Medulla oblongata (tissue), 1 donor: ENCODE data around the gene ALDH1A3.
"Not testable (repeated sequence)": the region's sequence is repeated elsewhere in the genome, so short reads cannot be mapped to it uniquely, and the experiment has no call there.

Source experiments
- DNase-seq: peaks from one replicate; pipeline ENCODE4 v3.0.0-alpha.2; 2015; ENCODE audit errors: extremely low spot score

Gene ALDH1A3

DNA sequence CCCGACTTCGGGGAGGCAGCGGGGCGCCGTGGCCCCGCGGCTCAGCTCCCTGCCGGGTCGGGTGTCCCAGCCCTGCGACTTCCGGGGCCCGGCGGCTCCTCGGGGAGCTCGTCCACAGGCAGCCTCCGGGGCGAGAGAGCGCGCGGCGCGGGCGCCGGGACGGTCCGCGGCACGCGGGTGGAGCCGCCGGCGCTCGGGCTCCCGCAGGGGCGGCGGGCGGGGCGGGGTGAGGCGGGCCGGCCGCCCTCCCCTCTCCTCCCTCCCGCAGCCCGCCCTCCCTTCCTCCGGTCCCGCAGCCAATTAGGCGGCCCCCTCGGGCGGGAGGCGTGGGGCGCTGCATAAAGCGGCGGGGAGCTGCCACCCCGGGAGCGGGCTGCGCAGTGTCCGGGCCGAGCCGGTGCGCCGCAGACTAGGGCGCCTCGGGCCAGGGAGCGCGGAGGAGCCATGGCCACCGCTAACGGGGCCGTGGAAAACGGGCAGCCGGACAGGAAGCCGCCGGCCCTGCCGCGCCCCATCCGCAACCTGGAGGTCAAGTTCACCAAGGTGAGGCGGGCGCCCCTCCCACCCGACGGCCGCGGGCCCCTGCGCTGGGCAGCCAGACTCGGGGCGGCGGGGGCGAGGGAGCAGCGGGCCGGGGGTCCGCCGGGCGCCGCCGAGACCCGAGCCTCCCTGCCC is at the start of gene ALDH1A3:
Gene ALDH1A3 (plus strand): TSS at position 368 of the 675 bp plus-strand sequence. CDS start 77 bp downstream, at position 445.
- DNase-seq = no peak

DNA sequence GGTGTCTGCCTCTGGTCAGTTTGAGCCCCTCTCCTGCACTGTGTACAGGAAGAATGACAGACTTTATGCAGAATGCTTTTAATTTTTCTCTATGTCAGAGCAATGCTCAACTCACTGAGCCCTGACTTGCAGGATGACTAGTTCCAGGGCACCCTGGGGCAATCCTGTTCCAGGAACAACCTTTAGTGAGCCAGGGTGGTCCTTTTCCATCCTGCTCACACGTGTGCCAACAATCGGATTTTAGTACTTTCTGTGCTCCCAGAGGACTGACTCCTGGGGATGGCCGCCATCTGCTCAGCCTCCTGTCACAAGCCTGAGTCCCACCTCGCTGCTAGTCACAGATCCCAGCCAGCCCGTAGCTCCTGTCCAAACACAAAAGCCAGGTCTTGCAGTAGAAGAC is 48.2 kb upstream of the ALDH1A3 start:
- DNase-seq = no peak

DNA sequence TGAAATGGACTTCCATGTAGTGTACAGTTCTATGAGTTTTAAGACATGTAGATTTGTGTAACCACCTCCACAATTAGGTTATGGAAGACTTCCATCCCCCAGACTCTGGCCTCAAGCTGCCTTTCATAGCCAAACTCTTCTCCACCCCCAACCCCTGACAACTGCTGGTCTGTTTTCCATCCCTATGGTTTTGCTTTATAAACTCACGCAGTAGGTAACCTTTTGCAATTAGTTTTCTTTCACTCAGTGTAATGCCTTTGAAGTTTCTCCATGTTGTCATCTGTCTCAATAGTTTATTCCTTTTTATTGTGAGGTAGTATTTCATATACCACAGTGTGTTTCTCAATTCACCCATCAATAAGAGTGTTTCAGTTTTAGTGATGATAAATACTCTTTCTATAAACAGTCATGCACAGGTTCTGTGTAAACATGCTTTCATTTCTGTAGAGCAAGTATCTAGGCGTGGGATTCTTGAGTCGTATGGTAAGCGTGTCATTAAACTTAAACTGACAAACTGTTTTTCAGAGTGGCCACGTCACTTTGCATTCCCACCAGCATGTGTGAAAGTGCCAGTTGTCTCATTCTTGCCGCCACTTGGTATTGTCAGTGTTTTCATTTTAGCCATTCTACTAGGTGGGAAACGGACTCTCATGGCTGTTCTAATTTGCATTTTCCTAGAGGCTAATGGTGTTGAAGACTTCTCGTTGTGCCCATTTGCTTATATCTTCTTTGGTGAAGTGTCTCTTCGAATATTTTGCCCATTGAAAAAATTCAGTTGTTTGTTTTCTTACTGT is 47.3 kb upstream of the ALDH1A3 start:
- no peak for DNase-seq

DNA sequence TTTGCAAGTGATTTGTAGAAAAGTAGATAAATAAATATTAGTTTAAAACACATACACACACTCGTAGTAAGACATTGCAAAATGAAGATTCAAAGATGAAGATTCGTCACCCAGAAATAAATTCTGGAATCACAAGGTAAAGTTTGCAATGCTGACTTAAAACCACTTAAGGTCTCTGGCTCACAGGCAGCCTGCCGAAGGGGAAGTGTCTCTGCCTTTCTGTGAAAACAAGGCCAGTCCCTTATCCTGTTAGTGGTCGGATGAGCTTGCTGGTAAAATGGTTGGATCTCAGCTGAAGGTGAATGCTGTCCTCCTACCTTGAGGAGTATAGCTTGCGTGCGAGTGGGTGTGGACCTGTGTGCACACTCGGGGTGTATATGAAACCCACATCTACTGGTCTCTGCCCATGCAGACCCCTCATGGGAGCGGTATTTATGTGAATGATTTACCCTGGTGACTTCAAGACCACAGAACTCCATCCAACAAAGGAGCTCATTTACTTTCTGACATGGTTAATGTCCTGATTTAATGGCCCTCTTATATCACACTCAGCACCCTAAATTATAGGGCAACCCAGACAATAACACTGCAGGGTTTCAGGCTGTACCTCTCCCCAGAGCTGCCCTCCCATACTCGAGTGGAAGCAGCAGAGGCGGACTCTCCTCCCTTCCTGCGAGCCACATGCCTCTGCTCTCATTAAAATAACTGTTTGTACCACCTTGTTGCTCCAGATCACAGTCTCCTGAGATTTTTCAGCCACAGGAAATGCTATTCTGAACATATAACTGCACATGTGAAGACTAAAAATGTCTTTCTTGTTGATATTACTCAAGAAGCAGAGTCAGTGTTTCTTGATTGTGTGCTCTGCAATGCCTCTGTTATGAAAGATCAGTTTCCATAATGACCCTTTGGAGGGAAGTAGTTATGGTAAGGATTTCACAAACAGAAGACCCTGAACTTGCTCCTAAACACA is 45.9 kb upstream of the ALDH1A3 start:
- DNase-seq = peak; percentile 56

DNA sequence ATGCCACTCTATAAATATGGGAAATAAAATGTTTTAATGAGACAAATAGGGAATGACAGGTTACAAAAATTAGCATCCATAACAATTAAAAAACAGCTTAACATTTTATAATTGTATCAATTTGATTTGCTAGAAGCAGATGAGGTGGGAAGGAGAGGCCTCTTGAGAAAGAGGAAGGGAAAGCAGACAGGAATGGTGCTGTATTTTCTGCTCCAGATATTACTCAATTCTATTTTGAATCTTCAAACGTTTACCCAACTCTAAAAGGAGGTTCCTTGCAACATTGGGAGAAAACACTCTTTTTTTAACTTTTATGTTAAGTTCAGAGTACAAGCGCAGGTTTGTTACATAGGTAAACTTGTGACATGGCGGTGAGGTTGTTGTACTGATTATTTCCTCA is 44.9 kb upstream of the ALDH1A3 start:
- peak; percentile 49 for DNase-seq

DNA sequence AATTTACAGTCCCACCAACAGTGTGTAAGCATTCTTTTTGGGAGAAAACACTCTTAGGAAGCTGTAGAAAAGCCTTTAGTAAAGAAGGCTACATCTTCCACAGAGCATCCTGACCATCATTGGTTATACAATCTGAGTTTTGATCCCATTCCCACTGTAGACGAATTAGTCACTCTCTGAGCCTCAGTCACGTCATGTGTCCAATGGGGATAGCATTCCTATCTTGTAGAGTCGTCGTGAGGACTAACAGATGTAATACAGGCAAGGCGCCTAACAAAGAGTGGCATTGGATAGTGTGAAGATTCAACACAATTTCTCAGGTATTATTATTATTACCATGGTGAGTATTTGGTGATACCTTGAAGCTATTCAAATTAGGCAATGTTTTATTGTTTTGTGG is 44.0 kb upstream of the ALDH1A3 start:
- no peak for DNase-seq

DNA sequence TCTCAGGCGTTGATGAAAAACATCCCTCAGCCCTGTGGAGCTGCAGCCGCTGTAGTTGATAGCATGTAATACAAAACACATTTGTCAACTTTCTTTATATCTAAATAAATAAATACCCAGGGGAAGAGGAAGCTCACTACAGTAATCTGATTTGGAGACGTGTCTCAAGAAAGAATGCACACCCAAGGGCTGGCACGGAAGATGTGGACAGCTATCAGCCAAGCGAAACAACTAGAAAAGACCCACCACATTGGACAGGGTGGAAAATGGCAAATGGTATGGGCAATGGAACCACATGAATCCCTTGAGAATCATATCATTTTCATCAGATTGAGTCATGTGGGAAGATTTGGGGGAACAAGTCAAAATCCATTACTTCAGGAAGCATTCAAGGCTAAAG is 43.1 kb upstream of the ALDH1A3 start:
- no peak for DNase-seq

DNA sequence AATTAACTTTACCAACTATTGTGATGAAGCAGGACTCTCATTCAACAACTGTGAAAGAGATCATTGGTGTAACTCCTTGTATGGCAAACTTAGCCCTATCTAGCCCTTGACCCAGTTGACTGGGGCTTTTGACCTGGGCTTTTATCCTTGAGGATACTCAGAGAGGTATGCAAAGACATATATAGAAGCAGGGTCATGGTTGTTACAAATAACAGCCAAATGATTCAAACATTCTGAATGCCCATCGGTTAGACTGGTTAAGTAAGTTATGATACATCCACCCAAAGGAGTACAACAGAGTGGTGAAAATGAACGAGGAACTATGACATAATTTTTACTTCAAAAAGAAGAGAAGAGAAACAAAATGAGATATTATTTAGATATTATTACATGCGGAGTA is 38.2 kb upstream of the ALDH1A3 start:
- DNase-seq = no peak

DNA sequence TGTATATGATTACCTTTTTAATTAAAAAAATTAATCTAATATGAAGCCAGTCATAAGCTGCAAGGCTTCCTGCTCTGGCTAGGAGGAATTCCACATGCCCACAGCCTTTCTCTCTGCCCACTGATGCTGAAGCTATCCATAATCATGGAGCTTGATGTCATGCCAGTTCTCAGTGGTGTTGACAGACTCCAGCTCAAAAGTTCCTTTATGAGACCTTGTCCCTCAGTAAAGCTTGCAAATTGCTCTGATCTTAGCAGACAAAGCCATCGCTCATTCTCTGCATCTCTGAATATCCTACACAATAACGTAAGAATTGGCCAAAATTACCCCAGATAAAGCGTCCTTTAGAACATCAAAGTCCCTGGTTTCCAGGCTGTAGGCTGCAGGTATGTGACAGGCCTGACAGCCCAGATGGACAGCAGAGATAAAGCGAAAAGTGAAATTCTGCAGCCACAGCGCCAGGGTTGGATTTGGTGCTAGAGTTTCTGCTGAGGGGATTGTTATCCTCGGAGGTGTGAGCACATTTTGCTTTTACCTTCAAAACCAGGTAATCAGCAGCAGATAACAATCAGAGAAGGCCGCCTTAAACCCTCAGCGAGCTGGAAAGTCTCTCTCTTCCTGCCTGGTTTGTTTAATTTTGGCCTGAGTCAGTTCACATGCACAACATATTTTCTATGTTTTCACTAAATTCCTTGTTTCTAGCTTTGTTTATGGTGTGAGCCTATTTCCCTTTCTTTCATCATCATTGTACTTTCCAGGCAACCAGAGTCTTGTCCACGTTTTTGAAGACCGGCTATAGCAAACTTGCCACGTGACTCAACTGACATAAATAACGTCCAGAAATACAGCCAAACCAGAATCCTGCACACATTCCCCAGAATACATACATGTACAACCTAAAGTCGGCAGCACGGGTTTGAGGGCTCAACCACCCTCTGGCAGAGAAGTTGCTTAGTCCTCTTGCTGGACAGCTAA is 36.6 kb upstream of the ALDH1A3 start:
- DNase-seq = no peak

DNA sequence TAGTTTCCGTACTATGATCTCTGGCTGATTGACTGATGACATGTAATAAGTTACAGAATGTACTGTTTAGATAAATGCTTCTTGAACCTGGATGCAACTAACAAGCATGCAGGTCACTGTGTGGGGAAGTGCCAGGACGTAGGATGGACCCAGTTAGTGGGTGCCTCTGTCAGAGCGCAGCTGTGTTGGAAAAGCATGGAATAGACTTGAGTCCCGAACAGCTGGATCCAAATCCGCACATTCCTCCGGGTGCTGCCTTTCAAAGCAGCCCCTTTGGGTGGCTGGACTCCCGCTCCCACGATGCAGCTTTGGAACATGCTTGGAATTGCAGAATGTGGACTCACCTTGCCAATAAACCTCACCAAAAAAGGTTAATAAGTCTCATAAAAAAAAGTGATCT is 35.5 kb upstream of the ALDH1A3 start:
- no peak for DNase-seq

DNA sequence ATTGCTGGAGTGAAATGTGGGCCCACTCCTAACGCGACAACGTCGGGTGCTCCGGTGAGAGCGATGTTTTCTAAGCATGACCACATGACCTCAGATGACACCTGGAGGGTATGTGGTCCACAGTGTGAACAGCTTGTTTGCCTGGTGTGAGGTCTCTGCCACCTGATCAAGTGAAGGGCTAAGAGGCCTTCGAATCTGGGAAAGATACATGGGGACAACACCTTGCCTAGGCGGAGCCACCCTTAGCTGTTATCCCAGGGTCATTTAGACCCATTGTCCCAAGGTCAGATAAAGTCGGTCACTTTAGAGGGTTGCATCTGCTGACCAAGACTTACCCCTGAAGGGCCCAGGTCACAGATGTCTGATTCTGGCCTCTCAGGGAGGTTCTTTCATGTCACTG is 34.9 kb upstream of the ALDH1A3 start:
- no peak for DNase-seq

DNA sequence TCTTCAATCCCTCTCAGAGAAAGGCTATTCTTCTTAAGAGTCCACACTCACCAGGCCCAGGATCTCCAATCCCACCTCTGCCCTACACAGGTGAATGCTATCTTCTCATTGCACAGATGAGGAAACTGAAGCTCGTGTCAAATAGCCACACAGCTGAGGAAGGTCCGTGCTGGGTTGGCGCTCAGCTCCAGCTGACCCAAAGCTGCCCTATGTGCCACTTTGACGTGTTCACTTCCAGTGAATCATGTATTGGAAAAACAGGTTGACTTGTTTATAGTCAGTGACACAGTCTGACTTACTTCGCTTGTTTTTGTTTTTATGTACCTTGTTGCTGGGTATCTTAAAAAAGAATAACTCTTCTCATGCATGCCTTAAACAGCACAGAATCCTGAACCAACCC is 32.4 kb upstream of the ALDH1A3 start:
- no peak for DNase-seq

DNA sequence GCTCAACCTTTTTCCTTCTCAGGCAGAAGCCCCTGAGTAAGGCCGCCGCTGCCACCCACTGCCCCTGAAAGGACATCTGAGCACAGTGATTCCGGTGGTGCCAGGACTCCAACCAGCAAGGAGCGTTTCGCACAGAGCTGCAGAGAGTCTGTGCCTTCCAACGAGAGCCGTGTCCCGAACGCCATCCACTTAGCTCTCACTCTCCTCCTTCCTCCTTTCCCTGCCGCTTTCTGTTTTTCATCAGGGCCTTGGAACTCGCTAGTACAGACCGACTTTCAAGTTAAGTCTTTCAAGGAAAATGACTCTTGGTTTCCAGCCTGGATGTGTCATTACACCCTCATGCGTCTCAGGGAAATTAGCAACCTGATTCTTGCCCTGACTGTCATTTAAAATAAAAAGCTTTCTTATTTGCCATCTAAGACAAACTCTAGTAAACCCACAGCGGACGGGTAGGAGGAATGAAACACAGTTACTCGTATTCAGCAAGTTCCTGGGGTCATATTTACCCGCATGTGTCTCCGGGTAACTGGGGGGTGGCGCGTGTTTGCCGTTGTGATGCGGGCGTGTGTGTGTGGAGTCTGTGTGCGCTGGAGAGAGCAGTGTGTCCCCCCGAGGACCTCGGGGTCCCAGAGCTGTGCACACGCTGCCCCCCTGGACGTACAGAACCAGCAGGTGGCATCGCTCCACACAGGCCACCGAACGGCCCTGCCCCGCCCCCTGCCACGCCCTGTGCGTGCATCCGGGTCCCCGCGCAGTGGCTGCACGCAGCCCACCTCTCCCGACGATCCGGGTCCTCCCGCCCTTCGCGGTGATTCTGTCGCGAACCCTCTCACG is 30.4 kb upstream of the ALDH1A3 start:
- DNase-seq = peak; percentile 63

DNA sequence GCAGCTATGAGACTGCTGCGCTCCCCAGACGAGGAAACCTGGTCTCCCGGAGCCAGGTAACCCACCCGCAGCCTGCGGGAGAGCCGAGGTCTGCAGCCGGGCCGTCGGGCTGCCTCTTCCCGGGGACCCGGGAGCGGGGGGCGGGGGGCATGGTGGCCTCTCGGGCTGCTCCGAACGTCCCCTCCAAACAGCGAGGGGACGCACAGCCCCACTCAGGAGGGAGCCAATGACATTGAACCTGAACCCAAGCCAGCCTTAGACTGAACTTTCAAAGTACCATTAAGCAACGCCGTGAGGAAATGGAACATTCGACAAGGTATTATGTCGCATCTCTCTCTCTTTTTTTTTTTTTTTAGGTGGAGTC is 29.8 kb upstream of the ALDH1A3 start:
- DNase-seq = no peak

DNA sequence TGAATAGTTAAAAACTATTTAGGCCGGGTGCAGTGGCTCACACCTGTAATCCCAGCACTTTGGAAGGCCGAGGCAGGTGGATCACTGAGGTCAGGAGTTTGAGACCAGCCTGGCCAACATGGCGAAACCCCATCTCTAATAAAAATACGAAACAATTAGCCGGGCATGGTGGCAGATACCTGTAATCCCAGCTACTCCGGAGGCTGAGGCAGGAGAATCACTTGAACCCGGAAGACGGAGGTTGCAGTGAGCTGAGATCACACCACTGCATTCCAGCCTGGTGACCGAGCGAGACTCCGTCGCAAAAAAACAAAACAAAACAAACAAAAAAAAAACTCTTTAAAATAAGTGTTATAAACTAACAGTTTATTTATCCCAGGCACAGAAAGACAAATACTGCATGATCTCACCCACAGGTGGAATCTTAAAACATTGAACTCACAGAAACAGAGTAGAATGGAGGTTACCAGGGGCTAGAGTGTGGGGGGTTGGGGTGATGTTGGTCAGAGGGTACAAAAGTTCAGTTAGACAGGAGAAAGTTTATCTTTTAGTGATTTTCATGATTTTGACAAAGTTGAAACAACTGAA is 28.1 kb upstream of the ALDH1A3 start:
- not testable (repeated sequence) for DNase-seq

DNA sequence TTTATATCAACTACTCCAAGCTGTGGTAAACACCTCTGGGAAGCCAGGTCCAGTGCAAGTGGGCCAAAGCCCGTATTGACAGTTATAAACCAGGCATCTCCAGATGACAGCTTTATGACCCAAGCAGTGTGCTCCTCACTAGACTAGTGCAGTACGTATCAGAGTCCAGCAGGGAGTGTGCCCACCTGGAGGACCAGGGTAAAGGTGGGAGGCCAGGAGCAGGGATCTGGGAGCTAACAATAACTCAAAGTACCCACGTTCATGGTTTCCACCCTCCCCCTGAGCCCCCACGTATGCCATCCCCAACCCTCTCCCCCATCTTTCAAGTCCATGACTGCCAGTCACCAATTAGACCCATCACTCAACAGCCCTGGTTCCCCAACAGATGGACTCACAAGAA is 27.0 kb upstream of the ALDH1A3 start:
- no peak for DNase-seq

DNA sequence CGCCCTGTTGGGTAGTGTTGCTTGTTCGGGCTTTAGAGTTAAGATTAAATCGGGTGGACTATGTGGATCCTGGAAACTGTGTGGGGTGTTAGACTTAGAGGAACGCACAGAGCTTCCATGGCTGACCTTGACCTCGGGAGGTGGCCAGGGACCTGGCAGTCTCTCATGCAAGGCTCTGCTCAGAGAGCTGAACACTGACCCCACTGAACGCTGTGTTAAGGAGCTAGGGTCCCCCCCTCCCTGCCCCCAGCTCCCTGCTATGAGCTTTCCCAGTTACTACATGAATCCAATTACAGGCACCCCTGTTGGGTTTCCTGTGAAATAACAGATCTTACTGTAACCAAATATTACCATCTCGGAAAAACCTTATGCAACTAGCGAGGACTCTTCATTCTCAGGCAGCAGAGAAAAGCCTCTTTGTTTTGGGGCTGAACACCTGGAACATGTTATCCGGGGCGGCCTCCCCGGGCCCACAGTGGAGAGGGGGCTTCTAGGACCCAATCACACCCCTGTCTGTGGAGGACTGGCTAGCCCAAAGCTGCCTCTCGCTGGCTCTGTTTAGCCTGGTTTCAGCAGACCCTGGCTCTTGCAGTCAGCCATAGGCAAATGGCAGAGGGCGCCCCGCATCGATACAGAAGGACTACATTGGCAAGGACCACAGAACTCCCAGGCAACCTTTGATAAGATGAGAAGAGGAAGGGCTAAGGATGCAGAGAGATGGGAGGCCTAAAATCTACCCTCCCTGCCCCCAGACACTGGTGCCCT is 25.8 kb upstream of the ALDH1A3 start:
- DNase-seq = no peak

DNA sequence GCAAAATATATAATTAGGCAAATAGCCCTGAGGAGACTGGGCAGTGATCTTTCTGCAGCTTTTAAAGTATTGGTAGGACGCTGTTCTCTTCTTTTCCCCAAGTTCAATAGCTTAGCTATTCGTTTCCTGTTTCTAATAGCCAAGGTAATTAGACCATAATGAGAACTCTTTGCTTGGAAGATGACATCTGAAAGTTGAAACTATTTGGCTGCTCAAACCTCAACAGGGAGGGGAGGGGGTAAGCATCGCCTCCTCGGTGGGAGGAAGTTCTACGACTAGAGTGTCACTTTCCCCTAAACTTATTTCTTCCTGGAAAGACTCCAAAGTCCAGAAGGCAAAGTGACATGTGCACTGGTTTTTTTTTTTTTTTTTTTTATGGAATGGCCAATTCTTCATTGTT is 22.8 kb upstream of the ALDH1A3 start:
- no peak for DNase-seq

DNA sequence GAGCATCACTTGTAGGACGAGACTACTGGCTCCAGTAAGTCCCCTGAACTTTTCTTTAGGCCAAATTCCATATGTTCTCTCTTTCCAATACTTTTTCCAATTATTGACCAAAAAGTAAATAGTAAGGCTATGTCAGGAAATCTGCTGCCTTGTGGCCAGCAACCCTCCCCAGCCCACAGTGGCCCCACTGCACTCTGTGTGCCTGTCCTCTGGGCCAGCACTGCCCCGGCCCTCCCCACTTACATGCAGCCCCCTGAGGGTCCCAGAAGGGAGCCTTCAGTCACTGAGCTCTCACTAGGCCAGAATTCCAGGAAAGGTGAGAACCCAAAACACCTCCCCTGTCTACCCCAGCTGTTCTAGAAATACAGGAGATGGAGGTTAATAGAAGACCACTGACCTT is 21.3 kb upstream of the ALDH1A3 start:
- DNase-seq = no peak
